ENCODE measurements around the gene CNTNAP2.

DNA sequence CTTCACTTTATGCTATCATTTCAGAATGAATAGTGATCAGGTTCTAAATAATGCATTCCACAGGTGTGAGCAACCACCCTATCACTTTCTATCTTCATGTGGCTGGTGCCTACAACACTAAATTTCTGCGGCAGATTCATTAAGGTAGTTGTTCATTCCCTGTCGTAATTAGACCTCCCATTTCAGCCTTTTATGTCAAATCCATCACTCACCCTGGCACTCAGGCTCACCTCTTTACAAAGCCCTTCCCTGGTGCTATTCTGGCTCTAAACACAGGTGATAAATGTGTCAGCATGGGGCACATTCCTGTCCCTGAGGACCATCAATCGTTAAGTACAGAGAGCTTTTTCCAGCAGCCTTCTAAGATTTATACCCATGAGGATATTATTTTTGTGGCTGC is 2173.9 kb downstream of the CNTNAP2 start:
- TF ChIP-seq, protein P1, sequence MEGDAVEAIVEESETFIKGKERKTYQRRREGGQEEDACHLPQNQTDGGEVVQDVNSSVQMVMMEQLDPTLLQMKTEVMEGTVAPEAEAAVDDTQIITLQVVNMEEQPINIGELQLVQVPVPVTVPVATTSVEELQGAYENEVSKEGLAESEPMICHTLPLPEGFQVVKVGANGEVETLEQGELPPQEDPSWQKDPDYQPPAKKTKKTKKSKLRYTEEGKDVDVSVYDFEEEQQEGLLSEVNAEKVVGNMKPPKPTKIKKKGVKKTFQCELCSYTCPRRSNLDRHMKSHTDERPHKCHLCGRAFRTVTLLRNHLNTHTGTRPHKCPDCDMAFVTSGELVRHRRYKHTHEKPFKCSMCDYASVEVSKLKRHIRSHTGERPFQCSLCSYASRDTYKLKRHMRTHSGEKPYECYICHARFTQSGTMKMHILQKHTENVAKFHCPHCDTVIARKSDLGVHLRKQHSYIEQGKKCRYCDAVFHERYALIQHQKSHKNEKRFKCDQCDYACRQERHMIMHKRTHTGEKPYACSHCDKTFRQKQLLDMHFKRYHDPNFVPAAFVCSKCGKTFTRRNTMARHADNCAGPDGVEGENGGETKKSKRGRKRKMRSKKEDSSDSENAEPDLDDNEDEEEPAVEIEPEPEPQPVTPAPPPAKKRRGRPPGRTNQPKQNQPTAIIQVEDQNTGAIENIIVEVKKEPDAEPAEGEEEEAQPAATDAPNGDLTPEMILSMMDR (IDR thresholded peaks at IDR 0.05 in 4 of 5, conservative IDR thresholded peaks at IDR 0.05 in 1 of 5), result no peak
- TF ChIP-seq POLR2A (IDR thresholded peaks at IDR 0.05), result no peak

Data from gastrocnemius medialis (tissue), 4 donors.